Caco-2 (cell line): Measurements from ENCODE around the gene RRP9. TPM values are rescaled to one million over a fixed set of nuclear protein-coding genes. Genes with fewer than 3 reads are reported as not detected.

ENCODE experiments used
- BruUV-seq: library from RNA; stranded (reverse); fragments of 400-500 nt; replicated peaks from 2 replicates; lab custom pipeline; 2021; lab: Mats Ljungman, UMichigan
- CTCF ChIA-PET: fragments of 300-600 bp; sonication (Branson Sonifier 250); formaldehyde crosslinking; loops from one replicate; lab custom pipeline; 2022; ENCODE audit warnings: antibody characterized with exemption; lab: Charles Lee
- POLR2A ChIA-PET: fragments of 300-600 bp; sonication (Branson Sonifier 250); formaldehyde crosslinking; loops from one replicate; lab custom pipeline; 2022; ENCODE audit warnings: antibody characterized with exemption; lab: Charles Lee
- DNase-seq, 2 experiments: peaks; one replicate each; pipeline versions ENCODE4 v3.0.0 to v3.0.0-alpha.2; 2020 to 2022
- H3K27me3 ChIP-seq: replicated peaks from 2 replicates; pipeline ENCODE4 v1.6.0; 2011; ENCODE audit warnings: low read length; ENCODE audit not compliant: control insufficient read depth, insufficient read depth
- H3K36me3 ChIP-seq: 2 replicates; pipeline ENCODE4 v1.5.1; 2011; ENCODE audit warnings: low read length; ENCODE audit not compliant: control insufficient read depth, insufficient read depth
- H3K4me1 ChIP-seq: fragments of 250-450 bp; sonication (Bioruptor Pico); 2 replicates; pipeline ENCODE4 v1.5.1; 2020; ENCODE audit warnings: mild to moderate bottlenecking
- H3K4me3 ChIP-seq: 2 replicates; pipeline ENCODE4 v1.5.1; 2011; ENCODE audit warnings: low read depth, mild to moderate bottlenecking, control low read depth, low read length
- H3K9me3 ChIP-seq: fragments of 250-450 bp; sonication (Bioruptor Pico); 2 replicates; pipeline ENCODE4 v1.5.1; 2020; ENCODE audit warnings: mild to moderate bottlenecking, moderate library complexity
- H3K27ac Mint-ChIP-seq: one replicate; pipeline ENCODE4 v1.8.0; 2022; ENCODE audit warnings: mixed read lengths; ENCODE audit not compliant: unreplicated experiment
- H3K27me3 Mint-ChIP-seq: one replicate; pipeline ENCODE4 v1.8.0; 2022; ENCODE audit warnings: mixed read lengths; ENCODE audit not compliant: insufficient read depth, unreplicated experiment
- H3K36me3 Mint-ChIP-seq: one replicate; pipeline ENCODE4 v1.8.0; 2022; ENCODE audit warnings: mild to moderate bottlenecking, mixed read lengths; ENCODE audit not compliant: insufficient read depth, unreplicated experiment
- H3K4me1 Mint-ChIP-seq: one replicate; pipeline ENCODE4 v1.8.0; 2022; ENCODE audit warnings: low read depth, mixed read lengths; ENCODE audit not compliant: unreplicated experiment
- H3K4me3 Mint-ChIP-seq: one replicate; pipeline ENCODE4 v1.8.0; 2022; ENCODE audit warnings: mild to moderate bottlenecking, moderate library complexity, mixed read lengths; ENCODE audit not compliant: unreplicated experiment
- H3K9me3 Mint-ChIP-seq: one replicate; pipeline ENCODE4 v1.8.0; 2022; ENCODE audit warnings: mixed read lengths; ENCODE audit not compliant: unreplicated experiment
- intact Hi-C: fragments of 100-400 bp; cut with micrococcal nuclease; formaldehyde crosslinking; loops from one replicate; pipeline ENCODE4 v1.10.0; 2022; ENCODE audit not compliant: unreplicated experiment
- total RNA-seq: library from RNA; stranded (reverse); gene quantifications from 2 replicates; pipeline ENCODE4 v1.2.3, GENCODE V29; 2022
- TF ChIP-seq, protein P1 (sequence below), 2 experiments: fragments of 200-600 bp in 1 of 2; IDR thresholded peaks; 1 replicate in 1 of 2; 2 replicates in 1 of 2; pipeline versions ENCODE4 v1.5.1 to v1.8.0; 2011 to 2022; ENCODE audit warnings: antibody characterized with exemption in 1 of 2, control low read depth in 1 of 2, inconsistent platforms in 1 of 2, low read depth in 1 of 2, low read length in 1 of 2, mild to moderate bottlenecking in 1 of 2, moderate library complexity in 1 of 2; ENCODE audit not compliant: insufficient read depth in 1 of 2, severe bottlenecking in 1 of 2, unreplicated experiment in 1 of 2

RRP9 gene
- total RNA-seq, 1 experiment from 2014 or later = 39.1 TPM

DNA sequence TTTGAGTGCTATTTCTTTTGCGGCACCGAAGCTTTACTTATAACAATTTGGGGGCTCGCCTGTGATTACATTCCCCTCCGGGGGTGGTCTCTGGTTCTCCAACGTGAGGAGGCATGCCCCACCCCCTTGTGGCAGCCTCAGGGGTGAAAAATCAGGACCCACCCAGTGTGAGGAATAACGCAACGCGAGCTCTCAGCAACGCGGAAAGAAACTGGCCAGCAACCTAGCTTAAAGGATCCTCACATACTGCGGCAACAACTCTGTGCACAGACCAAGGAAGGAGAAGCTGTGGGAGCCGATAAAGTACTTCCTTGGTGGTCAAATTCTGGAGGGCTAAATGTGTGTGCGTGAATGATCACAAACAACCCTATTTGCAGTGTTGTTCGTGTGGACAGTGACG lies 44.3 kb downstream of the RRP9 start:
- CTCF ChIA-PET = no interaction called here

GRCh38 chr3:51896607-51897305 lies 44.9 kb downstream of the RRP9 start:
- H3K4me1 Mint-ChIP-seq = no peaks in the 10 kb centered on the region
- intact Hi-C loops = no loop called here
- CTCF ChIA-PET = no interaction called here

More for the DNA sequence above, 44.3 kb downstream of the RRP9 start:
- H3K4me1 ChIP-seq = no peaks in the 10 kb centered on the region
- intact Hi-C loops = no loop called here
- Mint-ChIP-seq H3K36me3 (no peaks in the 10 kb centered on the region), H3K4me3 (no peak overlapping the region), H3K9me3 (no peaks in the 10 kb centered on the region), H3K27ac (no peak overlapping the region), H3K4me1 (no peaks in the 10 kb centered on the region), H3K27me3 (peaks cover 14% of the 10 kb centered on the region)
- H3K9me3 ChIP-seq = no peaks in the 10 kb centered on the region
- H3K4me3 ChIP-seq = no peak overlapping the region
- no peaks in the 10 kb centered on the region for H3K36me3 ChIP-seq
- no peaks in the 10 kb centered on the region for H3K27me3 ChIP-seq
- POLR2A ChIA-PET = interaction anchor here (0.6 kb wide), 1 partner anchor 1230 kb away, joined by 3 read pairs; no protein-coding TSS in a partner anchor
- BruUV-seq = no TSS peak
- TF ChIP-seq, protein P1, sequence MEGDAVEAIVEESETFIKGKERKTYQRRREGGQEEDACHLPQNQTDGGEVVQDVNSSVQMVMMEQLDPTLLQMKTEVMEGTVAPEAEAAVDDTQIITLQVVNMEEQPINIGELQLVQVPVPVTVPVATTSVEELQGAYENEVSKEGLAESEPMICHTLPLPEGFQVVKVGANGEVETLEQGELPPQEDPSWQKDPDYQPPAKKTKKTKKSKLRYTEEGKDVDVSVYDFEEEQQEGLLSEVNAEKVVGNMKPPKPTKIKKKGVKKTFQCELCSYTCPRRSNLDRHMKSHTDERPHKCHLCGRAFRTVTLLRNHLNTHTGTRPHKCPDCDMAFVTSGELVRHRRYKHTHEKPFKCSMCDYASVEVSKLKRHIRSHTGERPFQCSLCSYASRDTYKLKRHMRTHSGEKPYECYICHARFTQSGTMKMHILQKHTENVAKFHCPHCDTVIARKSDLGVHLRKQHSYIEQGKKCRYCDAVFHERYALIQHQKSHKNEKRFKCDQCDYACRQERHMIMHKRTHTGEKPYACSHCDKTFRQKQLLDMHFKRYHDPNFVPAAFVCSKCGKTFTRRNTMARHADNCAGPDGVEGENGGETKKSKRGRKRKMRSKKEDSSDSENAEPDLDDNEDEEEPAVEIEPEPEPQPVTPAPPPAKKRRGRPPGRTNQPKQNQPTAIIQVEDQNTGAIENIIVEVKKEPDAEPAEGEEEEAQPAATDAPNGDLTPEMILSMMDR (IDR thresholded peaks at IDR 0.05; ENCODE audit: insufficient read depth in 1 of 2, low read depth in 1 of 2, low read length in 1 of 2, severe bottlenecking in 1 of 2, unreplicated experiment in 1 of 2) = no peak
- DNase-seq = no peak

DNA sequence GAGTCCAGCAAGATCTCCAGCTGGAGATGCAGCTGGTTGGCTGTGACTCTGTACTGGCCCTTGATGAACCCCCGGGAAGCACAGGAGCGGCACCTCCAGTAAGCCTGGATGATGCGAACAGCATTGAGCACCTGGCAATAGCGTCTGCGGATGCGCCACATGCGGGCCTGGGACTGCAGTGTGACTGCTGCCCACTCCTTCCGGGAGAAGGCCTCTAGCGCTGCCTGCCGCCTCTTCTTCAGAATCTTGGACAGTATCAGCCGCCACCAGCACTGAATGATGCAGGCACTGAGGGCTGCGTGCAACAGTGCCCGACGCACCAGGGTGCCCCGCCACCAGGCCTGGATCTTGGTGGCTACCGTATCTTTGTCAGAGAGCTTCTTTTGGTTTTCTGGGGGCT lies 46.8 kb downstream of the RRP9 start:
- POLR2A ChIA-PET = no interaction called here
- Histone ChIP-seq H3K36me3 (no peaks in the 10 kb centered on the region), H3K27me3 (no peaks in the 10 kb centered on the region), H3K4me1 (no peaks in the 10 kb centered on the region), H3K4me3 (no peak overlapping the region), H3K9me3 (no peaks in the 10 kb centered on the region)
- Mint-ChIP-seq H3K36me3 (no peaks in the 10 kb centered on the region), H3K9me3 (no peaks in the 10 kb centered on the region), H3K4me1 (no peaks in the 10 kb centered on the region), H3K27ac (no peak overlapping the region), H3K4me3 (no peak overlapping the region), H3K27me3 (peaks cover 12% of the 10 kb centered on the region)
- CTCF ChIA-PET = no interaction called here
- DNase-seq = no peak
- intact Hi-C loops = no loop called here
- TF ChIP-seq, protein P1 (IDR thresholded peaks at IDR 0.05; ENCODE audit: insufficient read depth in 1 of 2, low read depth in 1 of 2, low read length in 1 of 2, severe bottlenecking in 1 of 2, unreplicated experiment in 1 of 2) = no peak
- BruUV-seq = no TSS peak

More at GRCh38 chr3:51896607-51897305, 44.9 kb downstream of the RRP9 start:
- POLR2A ChIA-PET = no interaction called here
- Histone ChIP-seq H3K4me1 (no peaks in the 10 kb centered on the region), H3K27me3 (no peaks in the 10 kb centered on the region), H3K9me3 (no peaks in the 10 kb centered on the region), H3K36me3 (no peaks in the 10 kb centered on the region), H3K4me3 (no peak overlapping the region)
- BruUV-seq = no TSS peak
- Mint-ChIP-seq H3K27ac (no peak overlapping the region), H3K27me3 (peaks cover 14% of the 10 kb centered on the region), H3K9me3 (no peaks in the 10 kb centered on the region), H3K36me3 (no peaks in the 10 kb centered on the region), H3K4me3 (no peak overlapping the region)
- DNase-seq = no peak
- TF ChIP-seq, protein P1 (IDR thresholded peaks at IDR 0.05; ENCODE audit: insufficient read depth in 1 of 2, low read depth in 1 of 2, low read length in 1 of 2, severe bottlenecking in 1 of 2, unreplicated experiment in 1 of 2) = no peak
